ENCODE measurements around the gene KRT32. TPM values are rescaled to one million over a fixed set of nuclear protein-coding genes. Genes with fewer than 3 reads are reported as not detected.

KRT32 gene
- not detected in 2 replicates for total RNA-seq (2014; rRNA removed; shearing (Covaris generic))
- not detected in 2 replicates for polyA plus RNA-seq (2016; fragmentation: Nextera tagmentation; extraction: Ambion mirVana)

DNA sequence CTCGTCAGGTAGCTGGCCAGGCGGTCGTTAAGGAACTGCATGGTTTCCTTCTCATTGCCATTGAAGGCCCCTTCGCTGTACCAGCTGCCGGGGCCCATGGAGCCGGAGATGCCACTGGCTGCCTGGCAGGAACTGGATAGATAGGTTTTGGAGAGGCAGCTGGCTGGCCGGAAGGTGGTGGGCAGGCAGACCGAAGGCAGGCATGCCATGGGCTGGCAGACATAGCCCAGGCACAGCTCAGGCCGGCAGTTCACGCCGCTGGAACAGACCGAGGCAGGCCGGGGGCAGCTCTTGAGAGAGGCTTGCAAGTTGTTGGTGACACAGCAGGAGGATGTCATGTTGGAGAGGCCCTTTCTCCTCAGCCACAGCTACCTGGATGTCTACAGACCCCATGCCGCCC lies at the start of gene KRT32:
Gene KRT32 (minus strand): TSS at position 399 of the 400 bp plus-strand sequence. CDS start 61 bp downstream, at position 338.
- DNase-seq, result no peak
- H3K9me3 ChIP-seq (ENCODE audit: low read depth), result peaks cover 2% of the 10 kb centered on the region
- no peaks in the 10 kb centered on the region for H4K20me1 ChIP-seq (ENCODE audit: insufficient read depth)
- no peaks in the 10 kb centered on the region for H3K9me2 ChIP-seq (ENCODE audit: insufficient read depth)
- no peak within 1 kb of the TSS for H2AFZ ChIP-seq
- in situ Hi-C loops (cut with MboI), result no loop called here
- no peak for TF ChIP-seq EZH2 (IDR thresholded peaks at IDR 0.05; ENCODE audit: insufficient read depth, poor library complexity, severe bottlenecking)
- TF ChIP-seq EZH2phosphoT487 (IDR thresholded peaks at IDR 0.05; ENCODE audit: insufficient read depth, low read depth), result no peak
- no peak within 1 kb of the TSS for H3K9ac ChIP-seq
- H3K27ac ChIP-seq, result no peak within 1 kb of the TSS
- no peaks in the 10 kb centered on the region for H3K36me3 ChIP-seq (ENCODE audit: low read depth)
- no peaks in the 10 kb centered on the region for H3K79me2 ChIP-seq (ENCODE audit: insufficient read depth)
- 0 out of 2 replicates have a peak, but pooled peaks cover 3% of the 10 kb centered on the region for H3F3A ChIP-seq (ENCODE audit: insufficient read depth)
- no peak within 1 kb of the TSS for H3K4me3 ChIP-seq
- peaks cover 12% of the 10 kb centered on the region for H3K4me1 ChIP-seq (ENCODE audit: insufficient read depth)
- WGBS, 2 experiments (ENCODE audit: low coverage in 1 of 2, low lambda C conversion rate in 2 of 2, missing lambda C conversion rate in 2 of 2), result 93% methylated on average over 14 of the region's 14 CpGs
- no peak within 1 kb of the TSS for H3K4me2 ChIP-seq (ENCODE audit: unreplicated experiment)
- peaks cover 15% of the 10 kb centered on the region; the same call in 1 of the 2 replicates for H3K27me3 ChIP-seq (replicated peaks; ENCODE audit: insufficient read depth)

DNA sequence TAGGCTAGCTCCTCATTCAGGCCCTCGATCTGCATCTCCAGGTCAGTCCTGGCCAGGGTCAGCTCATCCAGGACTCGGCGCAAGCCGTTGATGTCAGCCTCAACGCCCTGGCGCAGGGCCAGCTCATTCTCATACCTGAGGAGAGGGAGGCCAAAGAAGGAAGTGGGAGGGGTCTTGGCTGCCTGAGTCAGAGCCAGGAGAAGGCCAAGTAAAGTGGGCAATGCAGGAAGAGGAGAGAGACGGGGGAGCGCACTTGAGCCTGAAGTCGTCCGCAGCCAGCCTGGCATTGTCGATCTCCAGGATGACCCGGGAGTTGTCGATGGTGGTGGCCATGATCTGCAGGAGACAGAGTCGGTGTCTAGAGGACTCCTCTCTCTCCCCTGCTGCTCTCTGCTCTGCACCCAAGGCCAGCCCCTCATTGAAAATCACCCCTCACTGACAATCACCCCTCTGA lies 49.7 kb upstream of the KRT32 start:
- peaks cover 9% of the 10 kb centered on the region for H3K4me1 ChIP-seq (ENCODE audit: insufficient read depth)
- H3K9me3 ChIP-seq (ENCODE audit: low read depth), result no peaks in the 10 kb centered on the region
- no peak overlapping the region for H3K4me3 ChIP-seq
- no peaks in the 10 kb centered on the region for H3F3A ChIP-seq (ENCODE audit: insufficient read depth)
- no peaks in the 10 kb centered on the region for H3K9me2 ChIP-seq (ENCODE audit: insufficient read depth)
- no peak for TF ChIP-seq EZH2phosphoT487 (IDR thresholded peaks at IDR 0.05; ENCODE audit: insufficient read depth, low read depth)
- no peak for TF ChIP-seq EZH2 (IDR thresholded peaks at IDR 0.05; ENCODE audit: insufficient read depth, poor library complexity, severe bottlenecking)
- no peak overlapping the region for H2AFZ ChIP-seq
- no peaks in the 10 kb centered on the region for H3K79me2 ChIP-seq (ENCODE audit: insufficient read depth)
- H3K27me3 ChIP-seq (replicated peaks; ENCODE audit: insufficient read depth), result no peaks in the 10 kb centered on the region
- H3K36me3 ChIP-seq (ENCODE audit: low read depth), result no peaks in the 10 kb centered on the region
- no peaks in the 10 kb centered on the region for H4K20me1 ChIP-seq (ENCODE audit: insufficient read depth)
- H3K4me2 ChIP-seq (ENCODE audit: unreplicated experiment), result no peak overlapping the region
- 90 to 91% methylated on average over 14 of the region's 14 CpGs for WGBS, 2 experiments (ENCODE audit: low coverage in 1 of 2, low lambda C conversion rate in 2 of 2, missing lambda C conversion rate in 2 of 2)
- DNase-seq, result no peak
- no peak overlapping the region for H3K9ac ChIP-seq
- in situ Hi-C loops (cut with MboI), result no loop called here
- H3K27ac ChIP-seq, result no peak overlapping the region

DNA sequence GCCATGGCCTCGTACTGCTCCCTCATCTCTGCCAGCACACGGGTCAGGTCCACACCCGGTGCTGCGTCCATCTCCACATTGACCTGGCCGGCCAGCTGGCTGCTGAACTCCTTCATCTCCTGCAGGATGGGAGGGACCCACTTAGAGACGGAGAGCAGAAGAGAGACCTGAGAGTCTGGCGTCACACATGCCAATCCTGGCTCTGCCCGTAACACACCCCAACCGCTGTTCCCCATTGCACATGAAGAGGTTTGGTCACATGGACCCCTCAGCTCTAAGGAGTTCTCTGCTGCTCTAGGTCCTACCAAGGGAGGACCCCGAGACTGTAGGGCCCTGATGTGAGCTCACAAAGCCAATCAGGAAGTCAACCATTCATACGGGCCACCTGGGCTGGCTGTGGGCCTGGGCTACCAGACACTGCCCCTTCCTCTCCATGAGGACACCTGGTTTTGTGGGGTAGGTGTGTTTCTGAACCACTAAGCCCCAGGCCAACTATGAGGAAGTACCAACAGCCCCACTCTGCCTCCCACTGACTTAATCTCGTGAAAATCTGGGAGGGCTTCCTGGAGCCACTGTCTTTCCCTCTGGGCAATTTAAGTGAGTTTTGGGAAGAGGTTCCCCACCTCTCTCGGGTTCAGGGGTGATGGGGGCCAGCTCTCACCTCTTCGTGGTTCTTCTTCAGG lies 49.1 kb upstream of the KRT32 start:
- no peaks in the 10 kb centered on the region for H3K9me2 ChIP-seq (ENCODE audit: insufficient read depth)
- in situ Hi-C loops (cut with MboI), result no loop called here
- H2AFZ ChIP-seq, result no peak overlapping the region
- H3K27me3 ChIP-seq (replicated peaks; ENCODE audit: insufficient read depth), result no peaks in the 10 kb centered on the region
- no peak for DNase-seq
- no peak overlapping the region for H3K4me3 ChIP-seq
- H3F3A ChIP-seq (ENCODE audit: insufficient read depth), result no peaks in the 10 kb centered on the region
- H3K9me3 ChIP-seq (ENCODE audit: low read depth), result no peaks in the 10 kb centered on the region
- no peak for TF ChIP-seq EZH2 (IDR thresholded peaks at IDR 0.05; ENCODE audit: insufficient read depth, poor library complexity, severe bottlenecking)
- TF ChIP-seq EZH2phosphoT487 (IDR thresholded peaks at IDR 0.05; ENCODE audit: insufficient read depth, low read depth), result no peak
- H3K27ac ChIP-seq, result no peak overlapping the region
- H3K36me3 ChIP-seq (ENCODE audit: low read depth), result no peaks in the 10 kb centered on the region
- H3K9ac ChIP-seq, result no peak overlapping the region
- H3K79me2 ChIP-seq (ENCODE audit: insufficient read depth), result no peaks in the 10 kb centered on the region
- no peak overlapping the region for H3K4me2 ChIP-seq (ENCODE audit: unreplicated experiment)
- H4K20me1 ChIP-seq (ENCODE audit: insufficient read depth), result no peaks in the 10 kb centered on the region
- H3K4me1 ChIP-seq (ENCODE audit: insufficient read depth), result peaks cover 4% of the 10 kb centered on the region
- WGBS, 2 experiments (ENCODE audit: low coverage in 1 of 2, low lambda C conversion rate in 2 of 2, missing lambda C conversion rate in 2 of 2), result 88% methylated on average over 14 of the region's 14 CpGs

DNA sequence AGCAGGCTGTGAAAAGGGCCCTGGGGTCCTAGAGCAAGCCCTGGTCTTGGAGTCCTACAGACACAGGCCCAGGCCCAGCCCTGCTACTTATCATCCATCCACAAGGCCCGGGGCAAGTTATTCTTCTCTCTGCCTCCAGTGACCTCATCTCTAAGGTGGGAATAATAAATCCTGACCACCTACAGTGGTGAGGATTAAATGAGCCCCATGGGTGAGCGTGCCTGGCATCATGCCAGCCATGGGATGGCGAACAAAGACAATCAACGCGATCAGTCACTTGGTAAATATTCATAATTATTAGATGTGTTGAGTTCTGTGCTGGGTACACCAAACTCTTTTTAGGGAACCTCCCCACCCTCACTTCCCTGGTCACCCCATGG lies 46.0 kb upstream of the KRT32 start:
- TF ChIP-seq EZH2phosphoT487 (IDR thresholded peaks at IDR 0.05; ENCODE audit: insufficient read depth, low read depth), result no peak
- no peak for TF ChIP-seq EZH2 (IDR thresholded peaks at IDR 0.05; ENCODE audit: insufficient read depth, poor library complexity, severe bottlenecking)
- in situ Hi-C loops (cut with MboI), result no loop called here

More for the DNA sequence above, 46.0 kb upstream of the KRT32 start:
- 65 to 81% methylated on average over 5 of the region's 5 CpGs for WGBS, 2 experiments (ENCODE audit: low coverage in 1 of 2, low lambda C conversion rate in 2 of 2, missing lambda C conversion rate in 2 of 2)
- no peaks in the 10 kb centered on the region for H3K9me3 ChIP-seq (ENCODE audit: low read depth)
- H3K79me2 ChIP-seq (ENCODE audit: insufficient read depth), result no peaks in the 10 kb centered on the region
- H3K9me2 ChIP-seq (ENCODE audit: insufficient read depth), result no peaks in the 10 kb centered on the region
- no peak overlapping the region for H3K9ac ChIP-seq
- H3K4me1 ChIP-seq (ENCODE audit: insufficient read depth), result no peaks in the 10 kb centered on the region
- H3F3A ChIP-seq (ENCODE audit: insufficient read depth), result no peaks in the 10 kb centered on the region
- H4K20me1 ChIP-seq (ENCODE audit: insufficient read depth), result no peaks in the 10 kb centered on the region
- no peak overlapping the region for H3K4me3 ChIP-seq
- H3K36me3 ChIP-seq (ENCODE audit: low read depth), result no peaks in the 10 kb centered on the region
- no peak overlapping the region for H3K4me2 ChIP-seq (ENCODE audit: unreplicated experiment)
- H2AFZ ChIP-seq, result no peak overlapping the region
- H3K27me3 ChIP-seq (replicated peaks; ENCODE audit: insufficient read depth), result no peaks in the 10 kb centered on the region
- DNase-seq, result no peak
- H3K27ac ChIP-seq, result no peak overlapping the region

Data from GM23248 (cell line).